ENCODE measurements around the gene RFFL.

DNA sequence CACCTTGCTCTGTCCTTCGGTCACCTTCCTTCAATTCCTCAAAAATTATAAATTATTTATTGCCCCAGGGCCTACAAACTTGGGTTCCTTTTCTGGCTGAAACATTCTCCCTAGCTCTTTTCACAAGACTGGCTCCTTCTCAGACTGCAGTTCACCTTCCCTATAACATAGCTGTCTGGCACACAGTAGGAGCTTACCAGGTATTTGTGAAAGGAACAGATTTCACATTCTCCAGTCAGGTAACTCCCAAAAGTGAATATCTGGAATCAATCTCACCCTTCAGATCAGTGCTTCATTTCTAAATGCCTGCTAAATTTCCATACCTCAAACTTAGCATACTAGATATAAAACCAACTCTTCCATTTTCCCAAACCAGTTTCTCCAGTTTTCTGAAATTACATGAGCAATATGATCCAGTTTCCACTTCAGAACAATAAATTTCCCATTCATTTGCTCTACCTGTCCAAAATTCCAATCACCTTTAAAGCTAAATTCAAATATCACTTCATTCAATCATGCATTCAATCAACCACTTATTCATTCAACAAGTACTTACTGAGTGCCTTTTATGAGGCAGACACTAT, 6.1 kb downstream of the RFFL start:
- no peak for TF ChIP-seq POLR2A (IDR thresholded peaks at IDR 0.05)
- TF ChIP-seq, protein P1, sequence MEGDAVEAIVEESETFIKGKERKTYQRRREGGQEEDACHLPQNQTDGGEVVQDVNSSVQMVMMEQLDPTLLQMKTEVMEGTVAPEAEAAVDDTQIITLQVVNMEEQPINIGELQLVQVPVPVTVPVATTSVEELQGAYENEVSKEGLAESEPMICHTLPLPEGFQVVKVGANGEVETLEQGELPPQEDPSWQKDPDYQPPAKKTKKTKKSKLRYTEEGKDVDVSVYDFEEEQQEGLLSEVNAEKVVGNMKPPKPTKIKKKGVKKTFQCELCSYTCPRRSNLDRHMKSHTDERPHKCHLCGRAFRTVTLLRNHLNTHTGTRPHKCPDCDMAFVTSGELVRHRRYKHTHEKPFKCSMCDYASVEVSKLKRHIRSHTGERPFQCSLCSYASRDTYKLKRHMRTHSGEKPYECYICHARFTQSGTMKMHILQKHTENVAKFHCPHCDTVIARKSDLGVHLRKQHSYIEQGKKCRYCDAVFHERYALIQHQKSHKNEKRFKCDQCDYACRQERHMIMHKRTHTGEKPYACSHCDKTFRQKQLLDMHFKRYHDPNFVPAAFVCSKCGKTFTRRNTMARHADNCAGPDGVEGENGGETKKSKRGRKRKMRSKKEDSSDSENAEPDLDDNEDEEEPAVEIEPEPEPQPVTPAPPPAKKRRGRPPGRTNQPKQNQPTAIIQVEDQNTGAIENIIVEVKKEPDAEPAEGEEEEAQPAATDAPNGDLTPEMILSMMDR (IDR thresholded peaks at IDR 0.05), result no peak
